Esophagus muscularis mucosa (tissue), 4 donors: Measurements from ENCODE around the gene SLC49A3. TPM values are rescaled to one million over a fixed set of nuclear protein-coding genes. Genes with fewer than 3 reads are reported as not detected.

Experiments used
- DNase-seq: peaks from one replicate; pipeline ENCODE4 v3.0.0-alpha.2; 2017; ENCODE audit errors: extremely low spot score
- H3K27ac ChIP-seq, 4 donors: fragments of 200-600 bp; sonication (generic); replicated peaks in 1 of 4; 1 replicate in 3 of 4; 2 replicates in 1 of 4; pipeline ENCODE4 v1.5.1; 2016 to 2019; ENCODE audit warnings: mild to moderate bottlenecking in 1 of 4
- H3K27me3 ChIP-seq, 4 donors: fragments of 200-600 bp; sonication (generic); one replicate each; pipeline versions ENCODE4 v1.5.1 to v1.6.0; 2016 to 2019
- H3K36me3 ChIP-seq, 4 donors: fragments of 200-600 bp; sonication (generic); one replicate each; pipeline ENCODE4 v1.5.1; 2016 to 2019
- H3K4me1 ChIP-seq, 4 donors: fragments of 200-600 bp; sonication (generic); one replicate each; pipeline ENCODE4 v1.5.1; 2016 to 2019
- H3K4me3 ChIP-seq, 4 donors: fragments of 200-600 bp; sonication (generic); 1 replicate in 2 of 4; 2 replicates in 2 of 4; pipeline ENCODE4 v1.5.1; 2016 to 2019; ENCODE audit warnings: mild to moderate bottlenecking in 4 of 4, moderate library complexity in 1 of 4
- H3K9me3 ChIP-seq, 4 donors: fragments of 200-600 bp; sonication (generic); 1 replicate in 3 of 4; 2 replicates in 1 of 4; pipeline ENCODE4 v1.5.1; 2016 to 2019
- CTCF ChIP-seq, 3 experiments: fragments of 200-600 bp in 2 of 3; fragments of 450-650 bp in 1 of 3; sonication (generic) in 2 of 3; IDR thresholded peaks; one replicate each; pipeline ENCODE4 v1.5.1; 2017 to 2019; ENCODE audit warnings: antibody characterized with exemption in 3 of 3, mild to moderate bottlenecking in 2 of 3, moderate library complexity in 1 of 3
- EP300 ChIP-seq: sonication (generic); formaldehyde crosslinking; IDR thresholded peaks from one replicate; pipeline ENCODE4 v1.6.1; 2017; ENCODE audit warnings: antibody characterized with exemption
- POLR2A ChIP-seq: fragments of 450-650 bp; IDR thresholded peaks from one replicate; pipeline ENCODE4 v1.6.1; 2017; ENCODE audit warnings: antibody characterized with exemption, moderate library complexity, mild to moderate bottlenecking, low read depth
- POLR2AphosphoS5 ChIP-seq, 2 donors: sonication (generic); formaldehyde crosslinking; IDR thresholded peaks; one replicate each; pipeline ENCODE4 v1.6.1; 2017; ENCODE audit warnings: antibody characterized with exemption in 2 of 2
- WGBS: methylation state at CpG from one replicate; pipeline ENCODE4 v1.1.5; 2018; 5-methylcytosine and 5-hydroxymethylcytosine counted together
- intact Hi-C: fragments of 100-400 bp; cut with DNase I; formaldehyde crosslinking; loops from one replicate; pipeline ENCODE4 v1.15.1; 2023
- total RNA-seq, 4 donors: library from RNA; depleted of rRNA; stranded (reverse); fragments of >200 nt; gene quantifications; one replicate each; pipeline versions ENCODE4 v1.1.0 to v1.2.1, GENCODE V29; 2016

The SLC49A3 gene
- total RNA-seq, 4 donors from 2014 or later, result 5.5 to 9.4 (median 7.6) TPM

GRCh38 chr4:650461-650860, 38.5 kb downstream of the SLC49A3 start:
- peaks cover 0 to 7% (median 0%) of the 10 kb centered on the region in 4 donors for H3K4me1 ChIP-seq
- DNase-seq, result no peak
- H3K4me3 ChIP-seq, result no peak overlapping the region
- intact Hi-C loops, result no loop called here
- no peak for TF ChIP-seq CTCF (IDR thresholded peaks at IDR 0.05)
- no peak for TF ChIP-seq POLR2A
- TF ChIP-seq POLR2AphosphoS5 (IDR thresholded peaks at IDR 0.05), result no peak
- no peak for TF ChIP-seq EP300
- H3K27ac ChIP-seq, result no peak overlapping the region
- H3K27me3 ChIP-seq, result peaks cover 0 to 84% (median 9%) of the 10 kb centered on the region in 4 donors
- H3K36me3 ChIP-seq, result no peaks in the 10 kb centered on the region
- 65% methylated on average over 17 of the region's 18 CpGs for WGBS
- no peaks in the 10 kb centered on the region for H3K9me3 ChIP-seq

GRCh38 chr4:649751-650310, 39.1 kb downstream of the SLC49A3 start:
- no peak for TF ChIP-seq CTCF (IDR thresholded peaks at IDR 0.05)
- TF ChIP-seq POLR2AphosphoS5 (IDR thresholded peaks at IDR 0.05), result no peak
- TF ChIP-seq POLR2A, result no peak
- no peak for TF ChIP-seq EP300
- H3K27me3 ChIP-seq, result peaks cover 0 to 78% (median 9%) of the 10 kb centered on the region in 4 donors
- WGBS, result 77% methylated on average over 5 of the region's 13 CpGs
- H3K4me1 ChIP-seq, result peaks cover 0 to 7% (median 0%) of the 10 kb centered on the region in 4 donors
- H3K27ac ChIP-seq, result no peak overlapping the region
- intact Hi-C loops, result no loop called here
- no peaks in the 10 kb centered on the region for H3K9me3 ChIP-seq
- no peak overlapping the region for H3K4me3 ChIP-seq
- H3K36me3 ChIP-seq, result no peaks in the 10 kb centered on the region
- DNase-seq, result no peak

GRCh38 chr4:649293-649625, 39.7 kb downstream of the SLC49A3 start:
- intact Hi-C loops, result no loop called here
- Histone ChIP-seq H3K4me3 (no peak overlapping the region), H3K27ac (no peak overlapping the region), H3K9me3 (no peaks in the 10 kb centered on the region), H3K36me3 (no peaks in the 10 kb centered on the region), H3K27me3 (peaks cover 0 to 76% (median 9%) of the 10 kb centered on the region in 4 donors), H3K4me1 (peaks cover 0 to 7% (median 0%) of the 10 kb centered on the region in 4 donors)
- no peak for DNase-seq
- WGBS, result 80% methylated on average over 2 of the region's 7 CpGs
- TF ChIP-seq EP300 (no peak), POLR2AphosphoS5 (IDR thresholded peaks at IDR 0.05) (no peak), POLR2A (no peak), CTCF (IDR thresholded peaks at IDR 0.05) (no peak)

GRCh38 chr4:648579-649292, 40.2 kb downstream of the SLC49A3 start:
- no peak for TF ChIP-seq POLR2AphosphoS5 (IDR thresholded peaks at IDR 0.05)
- TF ChIP-seq CTCF (IDR thresholded peaks at IDR 0.05), result no peak
- no peak for TF ChIP-seq EP300
- TF ChIP-seq POLR2A, result no peak
- Histone ChIP-seq H3K27me3 (peaks cover 0 to 71% (median 9%) of the 10 kb centered on the region in 4 donors), H3K9me3 (no peaks in the 10 kb centered on the region), H3K27ac (no peak overlapping the region), H3K4me3 (no peak overlapping the region), H3K4me1 (peaks cover 0 to 7% (median 0%) of the 10 kb centered on the region in 4 donors), H3K36me3 (no peaks in the 10 kb centered on the region)
- intact Hi-C loops, result no loop called here
- 93% methylated on average over 4 of the region's 28 CpGs for WGBS
- DNase-seq, result no peak
